AG09309 (cell line): ENCODE data around the gene B3GNT8.
A peak's percentile ranks its signal among the peaks of the same experiment; 100 is the strongest.
"Not testable (repeated sequence)": the region's sequence is repeated elsewhere in the genome, so short reads cannot be mapped to it uniquely, and the experiment has no call there.

Experiments used
- DNase-seq: peaks from one replicate; pipeline ENCODE4 v3.0.0-alpha.2; 2010; ENCODE audit warnings: low read depth
- H3K4me3 ChIP-seq: 2 replicates; pipeline ENCODE4 v1.5.1; 2011; ENCODE audit warnings: mild to moderate bottlenecking, low read depth, low read length, moderate library complexity; ENCODE audit not compliant: control insufficient read depth
- CTCF ChIP-seq: IDR thresholded peaks from 2 replicates; pipeline ENCODE4 v1.5.1; 2011; ENCODE audit warnings: mild to moderate bottlenecking, low read depth, low read length, inconsistent platforms; ENCODE audit not compliant: insufficient read depth, control insufficient read depth; ENCODE audit errors: missing control alignments

The B3GNT8 gene

GRCh38 chr19:41391618-41392017 is 35.6 kb downstream of the B3GNT8 start:
- DNase-seq: no peak
- no peak for TF ChIP-seq CTCF
- no peak overlapping the region for H3K4me3 ChIP-seq

DNA sequence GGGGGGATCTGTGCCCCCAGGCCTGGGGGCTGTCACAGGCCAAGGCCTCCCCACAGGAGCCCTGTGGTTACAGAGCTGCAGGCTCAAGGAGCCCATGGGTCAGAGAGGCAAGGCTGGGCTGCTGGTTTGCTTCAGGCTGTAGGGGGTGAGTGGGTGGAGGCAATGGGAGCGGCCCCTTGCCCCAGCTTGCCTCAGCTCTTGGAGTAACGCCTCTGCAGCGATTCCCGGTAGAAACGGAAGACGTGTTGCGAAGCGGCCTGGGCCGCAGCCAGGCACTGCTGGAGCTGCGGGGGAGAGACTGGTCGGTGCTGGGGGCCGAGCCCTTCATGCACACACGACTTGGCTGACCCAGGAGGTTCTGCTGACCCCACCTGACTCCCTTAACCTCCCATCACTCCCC is 40.7 kb downstream of the B3GNT8 start:
- DNase-seq: no peak
- no peak overlapping the region for H3K4me3 ChIP-seq
- no peak for TF ChIP-seq CTCF

DNA sequence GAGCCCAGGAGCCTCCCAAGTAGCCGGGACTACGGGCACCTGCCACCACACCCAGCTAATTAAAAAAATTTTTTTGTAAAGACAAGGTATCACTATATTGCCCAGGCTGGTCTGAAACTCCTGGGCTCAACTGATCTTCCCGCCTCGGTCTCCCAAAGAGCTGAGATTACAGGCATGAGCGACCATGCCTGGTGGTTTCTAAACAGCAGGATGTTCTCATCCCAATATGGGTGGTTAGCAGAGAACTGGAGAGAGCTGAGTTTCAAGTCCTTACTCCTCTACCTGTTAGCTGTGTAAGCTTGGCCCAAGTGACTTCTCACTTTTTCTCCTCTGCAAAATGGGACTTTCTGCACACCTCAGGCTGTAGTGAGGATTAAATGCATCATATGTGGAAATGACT is 42.8 kb downstream of the B3GNT8 start:
- TF ChIP-seq CTCF: no peak
- DNase-seq: no peak
- H3K4me3 ChIP-seq: no peak overlapping the region

- not testable (repeated sequence) for DNase-seq, H3K4me3 ChIP-seq
Observed at GRCh38 chr19:41381536-41381935, 45.6 kb downstream of the B3GNT8 start.

DNA sequence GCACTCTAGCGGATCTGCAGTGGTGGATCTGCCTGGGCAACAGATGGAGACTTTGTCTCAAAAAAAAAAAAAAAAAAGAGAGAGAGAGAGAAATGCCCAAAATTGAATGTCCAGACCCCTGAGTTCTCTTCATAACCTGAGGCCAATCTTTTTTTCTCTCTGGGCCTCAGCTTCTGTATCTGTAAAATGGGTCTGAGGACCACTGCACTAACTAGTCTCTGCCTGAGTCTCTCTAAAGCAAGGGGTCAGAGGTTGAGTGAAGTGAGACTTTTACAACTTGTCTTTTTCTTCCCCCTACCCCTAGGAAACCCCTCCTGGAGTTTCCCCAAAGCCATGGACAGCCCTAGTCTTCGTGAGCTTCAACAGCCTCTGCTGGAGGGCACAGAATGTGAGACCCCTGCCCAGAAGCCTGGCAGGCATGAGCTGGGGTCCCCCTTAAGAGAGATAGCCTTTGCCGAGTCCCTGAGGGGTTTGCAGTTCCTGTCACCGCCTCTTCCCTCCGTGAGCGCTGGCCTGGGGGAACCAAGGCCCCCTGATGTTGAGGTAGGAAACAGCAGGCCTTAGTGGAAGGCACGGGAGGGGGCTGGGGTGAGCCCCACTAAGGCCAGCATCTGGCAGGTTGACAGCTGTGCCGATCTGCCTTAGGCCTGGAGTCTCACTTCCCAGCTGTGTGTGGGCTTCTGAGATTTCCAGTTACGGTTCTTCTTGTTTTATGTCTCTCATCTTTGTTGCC is 49.0 kb downstream of the B3GNT8 start:
- TF ChIP-seq CTCF: no peak
- H3K4me3 ChIP-seq: no peak overlapping the region
- DNase-seq: no peak

- no peak for DNase-seq
- TF ChIP-seq CTCF: no peak
- peak overlapping the region; percentile 47 for H3K4me3 ChIP-seq
Observed at GRCh38 chr19:41376998-41377365, 50.2 kb downstream of the B3GNT8 start.

- peak within 1 kb of the TSS; percentile 47 for H3K4me3 ChIP-seq
- DNase-seq: no peak
- TF ChIP-seq CTCF: no peak
Observed at GRCh38 chr19:41376241-41376997, 50.8 kb downstream of the B3GNT8 start, which contains the start of gene TMEM91. TMEM91 (plus strand) TSS chr19:41376533; CDS start chr19:41378310, 1,777 bp downstream.
